ENCODE results near the gene CNTNAP5.

CNTNAP5 gene

DNA sequence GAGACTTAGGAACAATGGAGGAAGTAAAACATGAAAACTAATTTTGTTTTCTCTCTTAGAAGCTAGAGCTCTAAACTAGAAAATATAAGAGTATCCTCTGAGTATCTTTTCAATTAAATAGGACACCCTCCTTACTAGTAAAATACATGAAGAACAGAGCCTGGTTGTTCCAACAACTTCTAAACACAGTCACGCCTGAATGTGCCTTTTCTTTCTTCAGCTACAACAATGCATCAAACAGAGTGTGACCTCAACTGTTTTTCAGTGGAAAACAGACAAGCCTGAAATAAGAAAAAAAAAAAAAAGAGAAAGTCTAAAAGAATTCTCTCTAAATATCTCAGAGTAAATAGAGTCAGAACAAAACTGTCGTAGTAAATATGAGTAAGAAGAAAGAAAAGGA, 928.8 kb downstream of the CNTNAP5 start:
- no peak for DNase-seq

DNA sequence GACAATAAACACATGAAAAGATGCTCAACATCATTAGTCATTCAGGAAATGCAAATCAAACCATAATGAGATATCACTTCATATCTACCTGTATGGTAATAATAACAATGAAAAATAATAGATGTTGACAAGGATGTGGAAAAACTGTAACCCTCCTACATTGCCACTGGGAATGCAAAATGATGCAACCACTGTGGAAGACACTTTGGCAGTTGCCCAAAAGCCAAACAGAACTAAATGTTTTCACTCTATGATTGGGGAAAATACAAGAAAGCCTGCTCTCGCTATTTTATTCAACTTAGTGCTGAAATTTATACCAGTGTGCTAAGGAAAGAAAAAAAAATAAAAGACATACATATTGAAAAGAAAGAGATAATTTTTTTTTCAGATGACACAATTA, 934.5 kb downstream of the CNTNAP5 start:
- DNase-seq: no peak

DNA sequence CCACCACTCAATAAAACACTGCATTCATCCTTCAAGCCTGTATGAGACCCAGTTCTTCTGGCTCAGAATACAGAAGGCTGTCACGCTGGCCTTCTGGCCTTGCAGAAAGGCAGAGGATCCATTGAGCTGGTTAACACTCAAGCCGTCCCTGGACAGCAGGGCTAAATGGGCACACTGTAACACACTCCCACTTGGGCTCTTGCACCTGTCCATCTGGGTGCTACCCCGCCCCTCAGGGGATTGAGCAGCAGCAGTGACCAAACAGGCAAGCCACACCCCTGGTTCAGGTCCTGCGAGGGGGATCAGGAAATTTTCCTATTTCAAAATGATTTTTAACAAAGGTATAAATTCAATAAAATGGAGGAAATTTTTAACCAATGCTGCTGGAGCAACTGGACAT, 936.0 kb downstream of the CNTNAP5 start:
- no peak for DNase-seq

All from CD4-positive, alpha-beta T cell treated with Interleukin-6 for 4 hours (primary cell).